ENCODE measurements around the gene PLCD3. TPM values are rescaled to one million over a fixed set of nuclear protein-coding genes. Genes with fewer than 3 reads are reported as not detected.
A peak's percentile ranks its signal among the peaks of the same experiment; 100 is the strongest.

PLCD3 gene
- total RNA-seq = 1 to 10 TPM; 3.0 to 4.1 TPM

- H3K4me1 Mint-ChIP-seq = peaks cover 17% of the 10 kb centered on the region
- CTCF ChIA-PET = interaction anchor here (0.6 to 2.4 kb wide), 7 partner anchors 13 to 95 kb away, joined by 3 to 12 read pairs (median 3); partner anchors contain the start of gene HEXIM1
- no peaks in the 10 kb centered on the region for H3K9me3 Mint-ChIP-seq
- no peaks in the 10 kb centered on the region for H3K36me3 Mint-ChIP-seq (ENCODE audit: low read depth)
- H3K4me3 Mint-ChIP-seq = peak within 1 kb of the TSS; percentile 80
- H3K27me3 Mint-ChIP-seq = peaks cover 6% of the 10 kb centered on the region
- DNase-seq = no peak
- POLR2A ChIA-PET = no interaction called here
- H3K27ac Mint-ChIP-seq = peak within 1 kb of the TSS; percentile 89
Observed at GRCh38 chr17:45132320-45132571, at the start of gene PLCD3. Gene PLCD3, minus strand, starts transcription at chr17:45132515. Its CDS starts 105 bp downstream, at chr17:45132410.

- DNase-seq = no peak
- H3K4me1 Mint-ChIP-seq = peaks cover 7% of the 10 kb centered on the region
- no peak overlapping the region for H3K27ac Mint-ChIP-seq
- ChIA-PET CTCF (interaction anchor here (1.0 to 2.2 kb wide), 4 partner anchors 17 to 42 kb away, joined by 3 to 13 read pairs (median 4); partner anchors contain the start of gene ACBD4), POLR2A (no interaction called here)
- H3K4me3 Mint-ChIP-seq = no peak overlapping the region
- no peaks in the 10 kb centered on the region for H3K36me3 Mint-ChIP-seq (ENCODE audit: low read depth)
- H3K9me3 Mint-ChIP-seq = no peaks in the 10 kb centered on the region
- H3K27me3 Mint-ChIP-seq = no peaks in the 10 kb centered on the region
Observed at GRCh38 chr17:45177563-45177962, 45.2 kb upstream of the PLCD3 start.

GRCh38 chr17:45175759-45176115 lies 43.4 kb upstream of the PLCD3 start:
- no peak for DNase-seq
- Mint-ChIP-seq H3K27me3 (no peaks in the 10 kb centered on the region), H3K27ac (no peak overlapping the region), H3K4me3 (no peak overlapping the region), H3K4me1 (peaks cover 23% of the 10 kb centered on the region), H3K9me3 (no peaks in the 10 kb centered on the region), H3K36me3 (ENCODE audit: low read depth) (no peaks in the 10 kb centered on the region)
- CTCF ChIA-PET = interaction anchor here (0.9 to 2.2 kb wide), 4 partner anchors 13 to 56 kb away, joined by 3 to 13 read pairs (median 4); partner anchors contain the start of gene ACBD4
- POLR2A ChIA-PET = no interaction called here

GRCh38 chr17:45172541-45173286 lies 40.4 kb upstream of the PLCD3 start:
- H3K9me3 Mint-ChIP-seq = no peaks in the 10 kb centered on the region
- DNase-seq = peak; percentile 66

GRCh38 chr17:45172232-45172540 lies 39.9 kb upstream of the PLCD3 start:
- peaks cover 24% of the 10 kb centered on the region for H3K4me1 Mint-ChIP-seq
- H3K36me3 Mint-ChIP-seq (ENCODE audit: low read depth) = no peaks in the 10 kb centered on the region
- ChIA-PET POLR2A (no interaction called here), CTCF (interaction anchor here (1.2 to 4.3 kb wide), 8 partner anchors 11 to 216 kb away, joined by 3 to 33 read pairs (median 7); partner anchors contain the start of genes ACBD4, HEXIM2 and PLCD3)
- H3K27me3 Mint-ChIP-seq = no peaks in the 10 kb centered on the region
- H3K4me3 Mint-ChIP-seq = no peak overlapping the region
- no peaks in the 10 kb centered on the region for H3K9me3 Mint-ChIP-seq
- peak overlapping the region; percentile 98 for H3K27ac Mint-ChIP-seq
- DNase-seq = no peak

More at GRCh38 chr17:45172541-45173286, 40.4 kb upstream of the PLCD3 start:
- H3K36me3 Mint-ChIP-seq (ENCODE audit: low read depth) = no peaks in the 10 kb centered on the region
- POLR2A ChIA-PET = interaction anchor here (1.0 to 1.2 kb wide), 2 partner anchors 10 to 11 kb away, joined by 3 to 7 read pairs; partner anchors contain the start of gene HEXIM2
- peak overlapping the region; percentile 71 for H3K4me3 Mint-ChIP-seq
- CTCF ChIA-PET = interaction anchor here (0.5 to 4.3 kb wide), 15 partner anchors 9 to 216 kb away, joined by 3 to 33 read pairs (median 5); partner anchors contain the start of genes ACBD4, HEXIM1, HEXIM2 and PLCD3
- no peaks in the 10 kb centered on the region for H3K27me3 Mint-ChIP-seq
- peak overlapping the region; percentile 98 for H3K27ac Mint-ChIP-seq
- peaks cover 24% of the 10 kb centered on the region for H3K4me1 Mint-ChIP-seq

- Mint-ChIP-seq H3K27me3 (no peaks in the 10 kb centered on the region), H3K4me3 (no peak overlapping the region), H3K36me3 (ENCODE audit: low read depth) (no peaks in the 10 kb centered on the region), H3K4me1 (peaks cover 24% of the 10 kb centered on the region), H3K9me3 (no peaks in the 10 kb centered on the region), H3K27ac (peak overlapping the region; percentile 98)
- POLR2A ChIA-PET = no interaction called here
- DNase-seq = no peak
- CTCF ChIA-PET = interaction anchor here (0.7 to 4.3 kb wide), 7 partner anchors 10 to 56 kb away, joined by 3 to 33 read pairs (median 5); partner anchors contain the start of genes ACBD4 and HEXIM2
Observed at GRCh38 chr17:45171338-45172231, 39.3 kb upstream of the PLCD3 start.

- Mint-ChIP-seq H3K27ac (peak overlapping the region; percentile 98), H3K36me3 (ENCODE audit: low read depth) (no peaks in the 10 kb centered on the region), H3K4me1 (peaks cover 24% of the 10 kb centered on the region), H3K4me3 (no peak overlapping the region), H3K9me3 (no peaks in the 10 kb centered on the region), H3K27me3 (no peaks in the 10 kb centered on the region)
- no peak for DNase-seq
- ChIA-PET POLR2A (no interaction called here), CTCF (interaction anchor here (0.7 to 4.3 kb wide), 4 partner anchors 9 to 35 kb away, joined by 4 to 33 read pairs (median 13); partner anchors contain the start of genes ACBD4 and HEXIM2)
Observed at GRCh38 chr17:45170931-45171337, 38.6 kb upstream of the PLCD3 start.

GRCh38 chr17:45170280-45170930 lies 38.1 kb upstream of the PLCD3 start:
- ChIA-PET POLR2A (no interaction called here), CTCF (interaction anchor here (0.7 to 4.3 kb wide), 7 partner anchors 9 to 35 kb away, joined by 3 to 33 read pairs (median 5); partner anchors contain the start of genes ACBD4 and HEXIM2)
- Mint-ChIP-seq H3K27ac (peak overlapping the region; percentile 98), H3K36me3 (ENCODE audit: low read depth) (no peaks in the 10 kb centered on the region), H3K4me1 (peaks cover 25% of the 10 kb centered on the region), H3K9me3 (no peaks in the 10 kb centered on the region), H3K4me3 (no peak overlapping the region), H3K27me3 (no peaks in the 10 kb centered on the region)
- DNase-seq = no peak

- no peak for DNase-seq
- Mint-ChIP-seq H3K4me1 (peaks cover 33% of the 10 kb centered on the region), H3K9me3 (no peaks in the 10 kb centered on the region), H3K4me3 (no peak overlapping the region), H3K36me3 (ENCODE audit: low read depth) (peaks cover 2% of the 10 kb centered on the region), H3K27me3 (no peaks in the 10 kb centered on the region), H3K27ac (peak overlapping the region; percentile 21)
- POLR2A ChIA-PET = no interaction called here
- CTCF ChIA-PET = interaction anchor here (1.1 to 2.2 kb wide), 3 partner anchors 17 to 34 kb away, joined by 3 to 11 read pairs (median 5); partner anchors contain the start of gene ACBD4
Observed at GRCh38 chr17:45168991-45169752, 36.9 kb upstream of the PLCD3 start.

GRCh38 chr17:45164734-45165269 lies 32.5 kb upstream of the PLCD3 start:
- H3K36me3 Mint-ChIP-seq (ENCODE audit: low read depth) = peaks cover 11% of the 10 kb centered on the region
- peaks cover 23% of the 10 kb centered on the region for H3K4me1 Mint-ChIP-seq
- H3K9me3 Mint-ChIP-seq = no peaks in the 10 kb centered on the region
- ChIA-PET CTCF (interaction anchor here (0.9 to 9.4 kb wide), 3 partner anchors 15 to 33 kb away, joined by 3 to 154 read pairs (median 3); partner anchors contain the start of genes ACBD4 and HEXIM1), POLR2A (no interaction called here)
- no peak overlapping the region for H3K27ac Mint-ChIP-seq
- no peak for DNase-seq
- H3K27me3 Mint-ChIP-seq = no peaks in the 10 kb centered on the region
- no peak overlapping the region for H3K4me3 Mint-ChIP-seq

- no peak for DNase-seq
- H3K9me3 Mint-ChIP-seq = no peaks in the 10 kb centered on the region
- H3K27me3 Mint-ChIP-seq = no peaks in the 10 kb centered on the region
- H3K27ac Mint-ChIP-seq = peak overlapping the region; percentile 96
- H3K4me3 Mint-ChIP-seq = peak overlapping the region; percentile 99
- H3K36me3 Mint-ChIP-seq (ENCODE audit: low read depth) = peaks cover 21% of the 10 kb centered on the region
- ChIA-PET CTCF (interaction anchor here (1.2 to 9.4 kb wide), 7 partner anchors 9 to 64 kb away, joined by 5 to 154 read pairs (median 7); partner anchors contain the start of genes ACBD4 and HEXIM1), POLR2A (interaction anchor here (0.9 to 2.8 kb wide), 4 partner anchors 11 to 44 kb away, joined by 3 to 24 read pairs (median 7); partner anchors contain the start of gene HEXIM1)
- H3K4me1 Mint-ChIP-seq = peaks cover 39% of the 10 kb centered on the region
Observed at GRCh38 chr17:45162025-45162687, 29.8 kb upstream of the PLCD3 start.
